A549 (cell line): ENCODE data around the gene FOSL2.

Source experiments
- BCL3 ChIP-seq: fragments of >200 bp; sonication (Bioruptor Twin); formaldehyde crosslinking; IDR thresholded peaks from 3 replicates; pipeline ENCODE4 v1.6.1; 2016
- CEBPB ChIP-seq, 2 experiments: fragments of >200 bp in 1 of 2; sonication (Bioruptor Twin) in 1 of 2; formaldehyde crosslinking in 1 of 2; IDR thresholded peaks; 2 replicates each; pipeline ENCODE4 v1.6.1; 2012 to 2016
- CHD4 ChIP-seq: fragments of 200-600 bp; sonication (generic); IDR thresholded peaks from 2 replicates; pipeline ENCODE4 v1.6.1; 2016; ENCODE audit warnings: antibody characterized with exemption, mild to moderate bottlenecking, borderline replicate concordance
- CTCF ChIP-seq: fragments of >200 bp; sonication (Bioruptor Twin); formaldehyde crosslinking; IDR thresholded peaks from 3 replicates; pipeline ENCODE4 v1.5.1; 2016
- RAD21 ChIP-seq, 2 experiments: fragments of >200 bp in 1 of 2; sonication (Bioruptor Twin) in 1 of 2; formaldehyde crosslinking in 1 of 2; IDR thresholded peaks in 1 of 2; conservative IDR thresholded peaks in 1 of 2; 2 replicates in 1 of 2; 3 replicates in 1 of 2; pipeline ENCODE4 v1.6.1; 2012 to 2018; ENCODE audit warnings: inconsistent platforms in 1 of 2

GRCh38 chr2:28361991-28362710, 30.5 kb upstream of the FOSL2 start:
- TF ChIP-seq RAD21 (conservative IDR thresholded peaks at IDR 0.05 in 1 of 2, IDR thresholded peaks at IDR 0.05 in 1 of 2), result no peak
- TF ChIP-seq CEBPB (IDR thresholded peaks at IDR 0.05), result no peak
- TF ChIP-seq CHD4, result no peak
- TF ChIP-seq CTCF, result no peak
- no peak for TF ChIP-seq BCL3
